ENCODE data around the gene ITPKA. TPM values are rescaled to one million over a fixed set of nuclear protein-coding genes. Genes with fewer than 3 reads are reported as not detected.

The ITPKA gene
- total RNA-seq, 2 donors from 2014 or later, result 0.90 TPM; not detected in 1

- no peak for DNase-seq (ENCODE audit: low spot score)
- peaks cover 7 to 23% of the 10 kb centered on the region in 2 donors for H3K27me3 ChIP-seq
Measured at GRCh38 chr15:41503669-41504010, 10.0 kb downstream of the ITPKA start.

GRCh38 chr15:41504751-41505492, 11.2 kb downstream of the ITPKA start:
- H3K27me3 ChIP-seq, result peaks cover 7 to 23% of the 10 kb centered on the region in 2 donors
- H3K4me3 ChIP-seq, result no peak overlapping the region
- H3K36me3 ChIP-seq, result no peaks in the 10 kb centered on the region
- peaks cover 0 to 23% of the 10 kb centered on the region in 2 donors for H3K4me1 ChIP-seq
- TF ChIP-seq CTCF (IDR thresholded peaks at IDR 0.05), result no peak
- no peak overlapping the region for H3K27ac ChIP-seq
- DNase-seq (ENCODE audit: low spot score), result no peak
- no peaks in the 10 kb centered on the region for H3K9me3 ChIP-seq

More at GRCh38 chr15:41503669-41504010, 10.0 kb downstream of the ITPKA start:
- Histone ChIP-seq H3K9me3 (no peaks in the 10 kb centered on the region), H3K27ac (no peak overlapping the region), H3K4me3 (no peak overlapping the region), H3K36me3 (no peaks in the 10 kb centered on the region), H3K4me1 (peaks cover 0 to 23% of the 10 kb centered on the region in 2 donors)
- no peak for TF ChIP-seq CTCF (IDR thresholded peaks at IDR 0.05)

- no peak for TF ChIP-seq CTCF (IDR thresholded peaks at IDR 0.05)
- no peaks in the 10 kb centered on the region for H3K36me3 ChIP-seq
- H3K27ac ChIP-seq, result no peak overlapping the region
- H3K27me3 ChIP-seq, result peaks cover 7 to 23% of the 10 kb centered on the region in 2 donors
- no peak for DNase-seq (ENCODE audit: low spot score)
- H3K4me1 ChIP-seq, result peaks cover 0 to 23% of the 10 kb centered on the region in 2 donors
- H3K9me3 ChIP-seq, result no peaks in the 10 kb centered on the region
- H3K4me3 ChIP-seq, result no peak overlapping the region
Measured at GRCh38 chr15:41505776-41506175, 12.1 kb downstream of the ITPKA start.

GRCh38 chr15:41506796-41507341, 13.2 kb downstream of the ITPKA start:
- Histone ChIP-seq H3K27me3 (peaks cover 7 to 20% of the 10 kb centered on the region in 2 donors), H3K36me3 (no peaks in the 10 kb centered on the region), H3K9me3 (no peaks in the 10 kb centered on the region), H3K4me3 (no peak overlapping the region), H3K4me1 (peaks cover 0 to 20% of the 10 kb centered on the region in 2 donors), H3K27ac (no peak overlapping the region)
- TF ChIP-seq CTCF (IDR thresholded peaks at IDR 0.05), result no peak
- no peak for DNase-seq (ENCODE audit: low spot score)

- H3K27me3 ChIP-seq, result peaks cover 13 to 19% of the 10 kb centered on the region in 2 donors
- H3K4me3 ChIP-seq, result no peak overlapping the region
- H3K27ac ChIP-seq, result no peak overlapping the region
- peaks cover 0 to 20% of the 10 kb centered on the region in 2 donors for H3K4me1 ChIP-seq
- H3K9me3 ChIP-seq, result no peaks in the 10 kb centered on the region
- no peak for DNase-seq (ENCODE audit: low spot score)
- TF ChIP-seq CTCF (IDR thresholded peaks at IDR 0.05), result no peak
- no peaks in the 10 kb centered on the region for H3K36me3 ChIP-seq
Measured at GRCh38 chr15:41507820-41508290, 14.2 kb downstream of the ITPKA start.

Data from right atrium auricular region (tissue), 2 donors.